Activated CD8-positive, alpha-beta memory T cell treated with anti-CD3 and anti-CD28 coated beads, Interleukin-2, amount 50 U/mL, for 48 hours (primary cell): ENCODE measurements around the gene TNKS2.
"Not testable (repeated sequence)": the region's sequence is repeated elsewhere in the genome, so short reads cannot be mapped to it uniquely, and the experiment has no call there.

Experiments used
- DNase-seq: peaks from one replicate; pipeline ENCODE4 v3.0.0-alpha.2; 2020

Gene TNKS2

GRCh38 chr10:91797874-91798648, at the start of gene TNKS2:
Gene TNKS2 (plus strand): TSS chr10:91798426. CDS start chr10:91798691, 265 bp downstream.
- DNase-seq, result peak; percentile 98

- DNase-seq, result not testable (repeated sequence)
Observed at GRCh38 chr10:91749592-91749991, 48.6 kb upstream of the TNKS2 start.

- DNase-seq, result no peak
Observed at GRCh38 chr10:91756286-91756685, 41.9 kb upstream of the TNKS2 start.

DNA sequence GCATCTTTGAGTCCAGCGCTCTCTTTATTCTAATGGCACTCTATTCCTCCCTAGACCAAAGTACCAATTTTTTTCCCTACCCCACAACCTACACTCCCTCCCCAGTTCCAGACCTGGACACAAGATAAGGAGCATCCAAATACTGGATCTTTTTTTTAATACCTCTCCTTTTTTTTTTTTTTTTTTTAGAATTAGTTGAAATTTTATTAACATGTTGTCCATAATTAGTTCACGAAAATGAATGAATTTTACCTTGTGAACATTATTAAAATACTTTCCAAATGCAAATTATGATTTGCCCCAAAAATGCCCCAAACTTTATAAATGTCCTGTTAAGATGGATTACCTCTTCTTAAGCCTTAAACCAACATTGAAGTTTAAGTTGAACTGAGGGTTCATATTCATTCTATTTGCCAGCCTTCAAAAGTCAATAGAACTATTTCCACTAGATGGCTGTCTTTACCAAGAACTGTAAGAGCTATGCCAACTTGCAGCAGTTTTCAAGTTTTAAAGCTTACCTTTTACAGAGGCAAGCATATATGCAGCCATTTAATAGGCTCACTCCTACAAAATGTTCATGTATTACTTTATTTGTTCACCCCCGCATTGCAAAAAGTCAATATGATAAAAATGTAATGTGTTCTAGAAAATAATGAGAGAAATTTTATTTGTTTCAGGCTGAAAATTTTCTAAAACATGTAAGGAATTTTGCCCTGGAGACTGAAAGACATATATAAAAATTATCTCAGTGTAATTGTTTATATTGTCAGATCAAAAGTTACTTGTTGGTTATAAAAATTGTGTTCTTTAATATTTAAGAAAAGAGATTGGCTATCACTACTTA, 39.7 kb upstream of the TNKS2 start:
- DNase-seq, result no peak

DNA sequence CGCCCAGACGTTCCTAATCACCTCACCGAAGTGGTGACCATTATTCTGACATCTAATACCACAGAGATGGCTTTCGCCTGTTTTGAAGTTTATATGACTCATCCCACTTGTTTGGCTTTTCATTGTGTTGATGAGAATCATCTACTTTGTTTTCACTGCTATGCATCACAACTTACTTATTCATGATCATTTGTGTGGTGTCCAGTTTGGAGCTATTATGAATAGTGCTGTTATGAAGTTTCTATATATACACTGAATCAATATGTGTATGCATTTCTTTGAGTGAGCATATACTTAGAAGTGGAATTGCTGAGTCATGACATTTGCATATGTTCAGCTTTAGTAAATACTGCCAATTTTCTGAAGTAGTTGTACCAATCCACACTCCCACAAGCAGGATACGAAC, 38.6 kb upstream of the TNKS2 start:
- DNase-seq, result no peak

- DNase-seq, result no peak
Observed at GRCh38 chr10:91761721-91762120, 36.5 kb upstream of the TNKS2 start.

GRCh38 chr10:91762878-91763277, 35.3 kb upstream of the TNKS2 start:
- DNase-seq, result no peak

- DNase-seq, result no peak
Observed at GRCh38 chr10:91766676-91767075, 31.6 kb upstream of the TNKS2 start.

GRCh38 chr10:91768123-91768522, 30.1 kb upstream of the TNKS2 start:
- no peak for DNase-seq

GRCh38 chr10:91771907-91772306, 26.3 kb upstream of the TNKS2 start:
- no peak for DNase-seq

DNA sequence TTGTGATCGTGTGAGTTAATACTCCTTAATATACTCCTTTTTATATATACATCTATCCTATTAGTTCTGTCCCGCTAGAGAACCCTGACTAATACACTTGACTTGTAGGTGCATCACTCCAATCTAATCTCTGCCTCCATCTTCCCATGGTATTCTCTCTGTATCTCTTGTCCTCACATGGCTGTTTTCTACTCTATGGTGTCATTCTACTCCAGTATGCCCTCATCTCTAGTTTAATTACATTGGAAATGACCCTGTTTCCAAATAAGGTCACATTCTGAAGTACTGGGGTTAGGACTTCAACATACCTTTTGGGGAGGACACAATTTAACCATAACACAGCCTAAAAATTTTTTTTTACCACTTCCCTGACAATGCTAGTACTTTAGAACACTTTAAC, 25.8 kb upstream of the TNKS2 start:
- DNase-seq, result no peak

DNA sequence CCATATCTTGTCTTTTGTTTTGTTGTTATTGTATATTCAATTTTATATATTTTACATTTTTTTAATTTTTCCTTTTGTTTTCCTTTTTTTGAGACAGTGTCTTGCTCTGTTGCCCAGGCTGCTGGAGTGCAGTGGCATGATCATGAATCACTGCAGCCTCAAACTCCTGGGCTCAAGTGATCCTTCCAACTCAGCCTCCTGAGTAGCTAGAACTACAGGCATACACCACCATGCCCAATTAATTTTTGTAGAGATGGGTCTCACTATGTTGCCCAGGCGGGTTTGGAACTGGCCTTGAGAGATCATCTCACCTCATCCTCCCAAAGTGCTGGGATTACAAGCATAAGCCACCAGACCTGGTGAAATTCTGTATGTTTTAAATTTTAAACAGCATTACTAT, 25.4 kb upstream of the TNKS2 start:
- no peak for DNase-seq

DNA sequence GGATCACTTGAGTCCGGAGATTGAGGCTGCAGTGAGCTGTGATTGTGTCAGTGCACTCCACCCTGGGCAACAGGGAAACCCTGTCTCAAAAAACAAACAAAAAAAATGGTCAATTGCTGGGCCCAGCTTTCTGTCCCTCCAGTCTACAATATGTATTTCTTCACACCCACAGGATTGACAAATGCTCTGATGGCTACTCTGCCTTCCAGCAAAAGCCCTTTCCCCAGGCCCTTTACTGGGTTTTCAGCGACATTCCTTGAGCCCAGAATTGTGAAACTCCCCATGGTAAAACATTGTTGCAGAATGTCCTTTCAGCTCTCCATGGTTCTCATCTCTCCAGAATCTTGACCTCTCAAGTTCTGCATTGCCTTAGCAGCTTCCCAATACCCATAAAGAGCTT, 23.7 kb upstream of the TNKS2 start:
- DNase-seq, result no peak

DNA sequence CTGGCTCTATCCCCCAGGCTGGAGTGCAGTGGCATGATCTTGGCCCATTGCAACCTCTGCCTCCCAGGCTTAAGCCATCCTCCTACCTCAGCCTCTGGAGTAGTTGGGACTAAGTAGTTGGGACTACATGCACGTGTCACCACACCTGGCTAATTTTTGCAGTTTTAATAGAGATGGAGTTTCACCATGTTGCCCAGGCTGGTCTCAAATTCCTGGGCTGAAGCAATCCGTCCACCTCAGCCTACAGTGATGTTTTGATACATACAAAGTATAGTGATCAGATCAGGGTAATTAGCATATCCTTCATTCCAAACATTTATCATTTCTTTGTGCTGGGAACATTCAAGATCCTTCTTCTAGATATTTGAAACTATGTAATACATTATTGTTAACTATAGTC, 22.5 kb upstream of the TNKS2 start:
- no peak for DNase-seq

DNA sequence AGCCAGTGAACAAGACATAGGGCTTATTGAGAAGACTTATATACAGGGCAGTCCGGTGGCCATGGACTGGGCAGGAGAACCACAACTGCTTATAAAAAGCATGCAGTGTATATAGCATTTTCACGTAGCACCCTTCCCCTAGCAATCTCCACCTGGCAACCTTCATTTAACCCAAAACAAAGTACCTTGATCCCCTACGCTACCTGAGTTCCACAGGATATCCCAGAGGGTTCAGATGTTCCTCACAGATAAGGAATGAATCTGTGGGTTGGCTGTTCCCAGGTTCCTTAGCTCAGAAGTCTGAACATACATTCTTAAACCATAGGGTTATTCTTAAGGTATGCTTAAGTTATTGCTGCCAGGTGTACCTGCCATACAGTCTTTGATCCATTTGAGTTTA, 22.0 kb upstream of the TNKS2 start:
- no peak for DNase-seq

DNA sequence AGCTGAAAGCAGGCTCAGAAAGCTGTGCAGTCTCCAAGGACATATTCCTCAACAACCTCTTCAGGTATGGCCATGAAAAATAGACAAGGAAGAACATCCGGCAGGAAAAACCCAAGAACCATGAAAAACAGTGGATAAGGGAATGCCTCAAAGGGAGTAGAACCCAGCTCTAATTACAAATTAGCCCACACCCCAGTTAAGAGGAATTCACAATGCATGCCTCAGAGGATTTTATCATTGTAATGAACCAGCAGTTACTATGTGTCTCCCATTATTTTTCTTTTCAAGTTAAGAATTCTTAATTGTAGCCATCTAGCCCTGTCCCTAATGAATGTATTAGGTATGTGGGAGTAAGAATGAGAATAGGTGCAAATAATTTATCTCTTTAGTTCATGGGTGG, 19.7 kb upstream of the TNKS2 start:
- no peak for DNase-seq

- no peak for DNase-seq
Observed at GRCh38 chr10:91779011-91779605, 19.1 kb upstream of the TNKS2 start.

DNA sequence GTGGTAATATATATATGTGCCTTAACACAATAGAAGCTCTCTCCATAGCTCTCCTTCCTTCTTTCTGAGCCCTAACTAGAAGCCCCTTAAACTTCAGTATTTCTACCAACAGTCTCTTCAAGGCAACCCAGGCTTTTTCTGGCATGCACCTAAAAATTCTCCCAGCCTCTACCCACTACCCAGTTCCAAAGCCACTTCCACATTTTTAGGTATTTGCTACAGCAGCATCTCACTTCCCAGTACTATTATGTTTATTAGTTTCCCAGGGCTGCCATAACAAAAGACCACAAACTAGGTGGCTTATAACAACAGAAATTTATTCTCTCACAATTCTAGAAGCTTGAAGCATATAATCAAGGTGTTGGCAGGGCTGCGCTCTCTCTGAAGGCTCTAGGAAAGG, 15.7 kb upstream of the TNKS2 start:
- no peak for DNase-seq

DNA sequence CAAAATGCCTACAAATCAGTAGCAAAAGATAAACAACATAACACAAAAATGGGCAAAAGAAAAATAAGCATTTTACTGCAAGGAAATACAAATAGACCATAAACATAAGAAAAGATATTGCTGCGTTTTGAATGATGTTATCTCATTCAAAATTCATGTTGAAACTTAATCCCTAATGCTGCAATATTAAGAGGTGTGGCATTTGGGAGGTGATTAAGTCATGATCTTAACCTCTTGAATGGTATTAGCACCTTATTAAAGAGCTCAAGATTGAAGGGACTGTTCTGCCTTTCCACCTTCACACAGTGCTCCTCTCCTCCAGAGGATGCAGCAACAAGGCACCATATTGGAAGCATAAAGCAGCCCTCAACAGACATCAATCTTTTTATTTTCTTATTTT, 12.4 kb upstream of the TNKS2 start:
- no peak for DNase-seq

- no peak for DNase-seq
Observed at GRCh38 chr10:91787258-91787657, 11.0 kb upstream of the TNKS2 start.

GRCh38 chr10:91787810-91788209, 10.4 kb upstream of the TNKS2 start:
- DNase-seq, result no peak

GRCh38 chr10:91788527-91788926, 9.7 kb upstream of the TNKS2 start:
- DNase-seq, result no peak

DNA sequence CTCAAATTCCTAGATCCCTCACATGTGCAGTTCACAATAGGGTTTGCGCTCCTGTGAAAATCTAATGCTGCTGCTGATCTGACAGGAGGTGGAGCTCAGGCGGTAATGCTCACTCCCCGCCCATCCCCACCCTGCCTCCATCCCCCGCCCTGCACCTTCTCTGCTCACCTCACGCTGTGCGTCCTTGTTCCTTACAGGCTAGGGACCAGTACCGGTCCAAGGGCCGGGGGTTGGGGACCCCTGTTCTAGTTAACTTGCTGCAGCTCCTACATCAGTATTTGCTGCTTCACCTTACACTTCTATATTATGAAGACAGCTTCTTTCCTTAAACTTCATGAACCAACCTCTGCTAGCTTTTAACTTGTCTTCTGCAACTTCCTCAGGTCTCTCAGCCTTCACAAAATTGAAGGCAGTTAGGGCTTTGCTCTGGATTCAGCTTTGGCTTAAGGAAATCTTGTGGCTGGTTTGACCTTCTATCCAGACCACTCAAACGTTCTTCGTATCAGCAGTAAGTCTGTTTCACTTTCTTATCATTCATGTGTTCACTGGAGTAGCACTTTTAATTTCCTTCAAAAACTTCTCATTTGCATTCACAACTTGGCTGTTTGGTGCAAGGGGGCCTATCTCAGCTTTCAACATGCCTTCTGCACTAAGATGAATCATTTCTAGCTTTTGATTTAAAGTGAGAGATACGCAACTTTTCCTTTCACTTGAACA, 1.7 kb upstream of the TNKS2 start:
- peak; percentile 76 for DNase-seq
